Measurements from ENCODE around the gene CIT. TPM values are rescaled to one million over a fixed set of nuclear protein-coding genes. Genes with fewer than 3 reads are reported as not detected.

CIT gene
- total and polyA plus RNA-seq, 2 donors (not counting 3 experiments of a cell fraction or from before 2014, with no cell fraction given): 13.3 to 61.8 TPM

- Histone ChIP-seq H3K27me3 (ENCODE audit: control insufficient read depth in 2 of 2, insufficient read depth in 2 of 2, low read length in 2 of 2) (no peaks in the 10 kb centered on the region), H4K20me1 (replicated peaks; ENCODE audit: control insufficient read depth, extremely low read depth, insufficient read depth, low read length) (no peaks in the 10 kb centered on the region), H3K4me1 (ENCODE audit: control insufficient read depth, extremely low read depth, insufficient read depth, low read length) (no peaks in the 10 kb centered on the region), H3K79me2 (ENCODE audit: control insufficient read depth, insufficient read depth, low read length) (no peaks in the 10 kb centered on the region), H3K4me2 (ENCODE audit: insufficient read depth, low read length) (no peak overlapping the region), H3K9ac (replicated peaks; ENCODE audit: extremely low read depth, insufficient read depth, low read length) (no peak overlapping the region), H3K4me3 (replicated peaks in 1 of 3; ENCODE audit: insufficient read depth in 1 of 3, low read depth in 1 of 3, low read length in 3 of 3) (no peak overlapping the region), H3K9me3 (replicated peaks; ENCODE audit: control insufficient read depth, insufficient read depth, low read length) (no peaks in the 10 kb centered on the region), H2AFZ (ENCODE audit: low read depth, low read length) (no peak overlapping the region), H3K27ac (ENCODE audit: insufficient read depth, low read depth, low read length) (no peak overlapping the region), H3K9me1 (replicated peaks; ENCODE audit: control insufficient read depth, extremely low read depth, insufficient read depth, low read length) (no peaks in the 10 kb centered on the region), H3K36me3 (ENCODE audit: control insufficient read depth in 2 of 2, extremely low read depth in 1 of 2, insufficient read depth in 2 of 2, low read length in 2 of 2) (no peaks in the 10 kb centered on the region)
- FAIRE-seq (no peak), DNase-seq (ENCODE audit: low read depth, low spot score) (no peak)
- TF ChIP-seq POLR2A (IDR thresholded peaks at IDR 0.05; ENCODE audit: low read depth, low read length): no peak
- TF ChIP-seq GATA2 (IDR thresholded peaks at IDR 0.05; ENCODE audit: insufficient read depth, insufficient read length, low read depth, low read length): no peak
- TF ChIP-seq EZH2 (IDR thresholded peaks at IDR 0.05; ENCODE audit: borderline replicate concordance, low read depth, low read length, severe bottlenecking): no peak
- no peak for TF ChIP-seq MAX (IDR thresholded peaks at IDR 0.05; ENCODE audit: insufficient read depth, insufficient read length)
- no peak for TF ChIP-seq CTCF (IDR thresholded peaks at IDR 0.05; ENCODE audit: extremely low read depth in 1 of 2, insufficient read depth in 1 of 2, low read depth in 1 of 2, low read length in 2 of 2)
- no peak for TF ChIP-seq FOS (IDR thresholded peaks at IDR 0.05; ENCODE audit: borderline replicate concordance, insufficient read depth, low read length)
- TF ChIP-seq JUN (IDR thresholded peaks at IDR 0.05; ENCODE audit: borderline replicate concordance, insufficient read depth, insufficient read length, low read depth): no peak
- intact Hi-C loops (cut with micrococcal nuclease): no loop called here
- POLR2A ChIA-PET: no interaction called here
- CTCF ChIA-PET: no interaction called here
- BruUV-seq (replicated peaks): no TSS peak
- dilution Hi-C loops (cut with MboI; ENCODE audit: extremely low pct_ligation_motif_present, low sequenced_read_pairs): no loop called here
Measured at GRCh38 chr12:119817546-119818343, 59.4 kb downstream of the CIT start.
